Erythroblast (primary cell): ENCODE data around the gene C1orf116.

Experiments
- GATA1 ChIP-seq: IDR thresholded peaks from 2 replicates; pipeline ENCODE4 v1.6.1; 2011; ENCODE audit warnings: low read depth, mild to moderate bottlenecking, control low read depth, low read length, moderate library complexity
- POLR2A ChIP-seq: IDR thresholded peaks from 2 replicates; pipeline ENCODE4 v1.6.1; 2011; ENCODE audit warnings: mild to moderate bottlenecking, low read length

GRCh38 chr1:207002724-207003146, 29.8 kb downstream of the C1orf116 start:
- no peak for TF ChIP-seq POLR2A
- TF ChIP-seq GATA1, result no peak
